GM06990 (cell line): ENCODE results near the gene CORIN.

ENCODE experiments used
- DNase-seq: peaks from one replicate; pipeline ENCODE4 v3.0.0-alpha.2; 2011; ENCODE audit not compliant: insufficient read length; ENCODE audit errors: extremely low read depth
- H3K27me3 ChIP-seq: replicated peaks from 2 replicates; pipeline ENCODE4 v1.6.0; 2011; ENCODE audit warnings: low read length; ENCODE audit not compliant: control insufficient read depth, insufficient read depth
- H3K36me3 ChIP-seq: 2 replicates; pipeline ENCODE4 v1.5.1; 2011; ENCODE audit warnings: low read length; ENCODE audit not compliant: control insufficient read depth, insufficient read depth
- H3K4me3 ChIP-seq: replicated peaks from 2 replicates; pipeline ENCODE4 v1.5.1; 2011; ENCODE audit warnings: low read depth, mild to moderate bottlenecking, control low read depth, low read length
- TF ChIP-seq, protein P1 (sequence below): IDR thresholded peaks from 2 replicates; pipeline ENCODE4 v1.5.1; 2011; ENCODE audit warnings: low read length, control low read depth, mild to moderate bottlenecking, inconsistent platforms; ENCODE audit not compliant: insufficient read depth, poor library complexity, severe bottlenecking

CORIN gene

DNA sequence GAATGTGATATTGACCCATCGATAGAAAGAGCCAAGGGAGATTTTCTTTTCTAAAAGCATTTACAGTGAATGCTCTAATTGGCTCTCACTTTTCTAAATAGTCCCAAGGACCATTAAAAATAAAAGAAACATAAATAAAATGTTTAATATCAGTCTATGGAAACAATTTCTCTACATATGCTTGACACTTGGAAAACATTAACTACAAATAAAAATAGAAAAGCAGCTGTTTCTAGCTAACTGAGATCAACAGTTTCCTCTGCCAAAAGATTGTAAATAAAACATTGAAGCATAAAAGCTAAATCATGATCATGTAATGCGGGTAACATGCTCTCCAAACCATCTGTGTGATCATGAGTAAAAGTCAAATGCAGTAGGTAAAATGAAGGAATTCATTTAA, 49.7 kb downstream of the CORIN start:
- no peak for DNase-seq

DNA sequence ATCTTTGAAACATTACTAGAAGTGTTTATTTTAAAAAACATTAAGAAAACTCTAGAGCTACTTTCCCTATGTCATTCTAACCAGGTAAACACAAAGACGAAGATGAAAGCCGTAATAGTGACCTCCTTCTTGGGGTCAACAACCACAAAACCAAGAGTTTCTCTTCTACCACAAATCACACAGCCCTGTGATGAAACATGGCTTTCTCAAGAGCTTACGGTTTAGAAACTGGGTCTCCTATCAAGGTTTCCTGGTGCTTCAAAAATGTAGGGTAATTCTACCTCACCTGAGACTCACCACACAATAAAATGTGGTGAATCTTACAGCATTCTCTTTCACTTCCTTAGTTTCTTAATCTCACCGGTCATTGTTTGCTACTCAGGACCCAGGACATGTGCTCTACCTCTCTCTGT, 50.9 kb downstream of the CORIN start:
- DNase-seq: peak; percentile 43
- Histone ChIP-seq H3K4me3 (no peak overlapping the region), H3K27me3 (no peaks in the 10 kb centered on the region), H3K36me3 (no peaks in the 10 kb centered on the region)
- TF ChIP-seq, protein P1, sequence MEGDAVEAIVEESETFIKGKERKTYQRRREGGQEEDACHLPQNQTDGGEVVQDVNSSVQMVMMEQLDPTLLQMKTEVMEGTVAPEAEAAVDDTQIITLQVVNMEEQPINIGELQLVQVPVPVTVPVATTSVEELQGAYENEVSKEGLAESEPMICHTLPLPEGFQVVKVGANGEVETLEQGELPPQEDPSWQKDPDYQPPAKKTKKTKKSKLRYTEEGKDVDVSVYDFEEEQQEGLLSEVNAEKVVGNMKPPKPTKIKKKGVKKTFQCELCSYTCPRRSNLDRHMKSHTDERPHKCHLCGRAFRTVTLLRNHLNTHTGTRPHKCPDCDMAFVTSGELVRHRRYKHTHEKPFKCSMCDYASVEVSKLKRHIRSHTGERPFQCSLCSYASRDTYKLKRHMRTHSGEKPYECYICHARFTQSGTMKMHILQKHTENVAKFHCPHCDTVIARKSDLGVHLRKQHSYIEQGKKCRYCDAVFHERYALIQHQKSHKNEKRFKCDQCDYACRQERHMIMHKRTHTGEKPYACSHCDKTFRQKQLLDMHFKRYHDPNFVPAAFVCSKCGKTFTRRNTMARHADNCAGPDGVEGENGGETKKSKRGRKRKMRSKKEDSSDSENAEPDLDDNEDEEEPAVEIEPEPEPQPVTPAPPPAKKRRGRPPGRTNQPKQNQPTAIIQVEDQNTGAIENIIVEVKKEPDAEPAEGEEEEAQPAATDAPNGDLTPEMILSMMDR: no peak

More for the DNA sequence above, 49.7 kb downstream of the CORIN start:
- no peak overlapping the region for H3K4me3 ChIP-seq
- no peaks in the 10 kb centered on the region for H3K27me3 ChIP-seq
- H3K36me3 ChIP-seq: no peaks in the 10 kb centered on the region
- TF ChIP-seq, protein P1: no peak

DNA sequence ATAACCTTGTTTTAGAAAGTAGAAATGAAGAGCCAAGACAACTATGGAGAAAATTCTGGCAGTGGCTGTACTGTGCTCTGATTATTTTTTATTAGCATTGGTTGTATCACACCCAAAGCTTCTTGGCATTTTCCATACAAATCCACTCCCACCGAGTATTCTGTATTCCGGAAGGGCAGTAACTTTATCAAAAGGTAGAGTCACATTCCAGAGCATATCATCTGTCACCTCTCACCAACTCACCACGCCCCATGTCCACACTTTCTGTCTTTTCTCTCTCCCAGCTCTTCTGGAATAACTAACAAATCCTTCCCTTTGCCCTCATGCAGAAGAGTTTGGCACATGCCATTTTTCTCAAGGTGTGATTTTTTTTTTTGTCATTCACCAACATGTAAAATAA, 52.7 kb downstream of the CORIN start:
- DNase-seq: no peak
- TF ChIP-seq, protein P1: no peak
- no peaks in the 10 kb centered on the region for H3K36me3 ChIP-seq

DNA sequence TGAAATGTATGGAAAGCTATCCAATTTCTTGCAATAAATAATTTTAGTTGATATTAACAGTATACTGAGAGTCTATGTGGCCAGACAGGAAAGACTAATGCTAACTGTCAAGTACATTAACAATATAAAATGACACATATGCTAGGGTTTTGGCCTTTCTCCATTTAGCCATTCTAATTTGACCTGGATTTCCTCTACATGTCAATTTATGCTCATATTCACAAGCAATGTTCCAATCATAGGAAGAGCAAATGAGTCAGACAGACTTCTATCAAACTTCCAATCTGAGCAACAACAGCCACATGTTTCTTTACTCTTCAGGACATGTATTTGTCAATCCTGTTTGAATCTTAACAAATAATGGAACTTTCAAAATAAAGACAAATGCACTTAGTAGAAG, 53.6 kb downstream of the CORIN start:
- Histone ChIP-seq H3K27me3 (no peaks in the 10 kb centered on the region), H3K4me3 (no peak overlapping the region), H3K36me3 (no peaks in the 10 kb centered on the region)
- TF ChIP-seq, protein P1: no peak
- no peak for DNase-seq

More for the DNA sequence above, 52.7 kb downstream of the CORIN start:
- H3K27me3 ChIP-seq: no peaks in the 10 kb centered on the region
- H3K4me3 ChIP-seq: no peak overlapping the region

DNA sequence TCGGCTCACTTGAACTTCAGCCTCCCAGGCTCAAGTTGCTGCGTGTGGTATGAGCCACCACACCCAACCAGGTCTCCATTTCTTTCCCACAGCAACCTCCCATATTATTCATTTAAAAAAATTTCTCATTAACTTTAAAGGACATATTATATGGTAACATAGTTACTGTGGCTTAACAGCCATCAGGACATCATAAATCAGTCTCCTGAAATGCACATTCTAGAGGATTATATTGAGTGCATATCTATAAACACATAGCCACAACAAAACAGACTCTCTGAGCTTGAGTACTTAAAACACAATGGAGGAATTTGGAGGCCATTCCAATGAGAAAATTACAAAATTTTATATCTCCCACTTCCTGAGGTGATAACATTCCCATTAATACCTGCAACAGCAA, 61.5 kb downstream of the CORIN start:
- H3K27me3 ChIP-seq: no peaks in the 10 kb centered on the region; the same call in 1 of the 2 replicates
- no peaks in the 10 kb centered on the region for H3K36me3 ChIP-seq
- H3K4me3 ChIP-seq: no peak overlapping the region
- DNase-seq: no peak
- TF ChIP-seq, protein P1: no peak

DNA sequence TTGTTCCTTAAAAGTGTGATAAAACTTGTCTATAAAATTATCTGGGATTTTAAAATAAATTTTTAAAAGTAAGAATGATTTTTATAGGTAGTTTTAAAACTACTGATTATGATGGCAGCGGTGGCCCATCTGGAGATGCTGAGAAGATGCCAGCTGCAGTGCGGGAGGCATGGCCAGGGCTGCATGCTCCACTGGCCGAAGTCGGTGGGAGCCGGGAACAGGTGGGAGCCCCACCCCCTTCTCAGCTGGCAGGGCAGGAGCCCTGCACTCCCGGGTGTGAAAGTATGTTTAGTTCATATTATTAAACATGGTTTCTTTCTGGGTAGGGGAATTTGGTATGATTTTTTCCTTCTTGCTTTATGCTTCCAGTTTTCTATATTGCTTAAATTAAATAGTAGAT, 63.8 kb downstream of the CORIN start:
- Histone ChIP-seq H3K27me3 (no peaks in the 10 kb centered on the region; the same call in 1 of the 2 replicates), H3K4me3 (no peak overlapping the region), H3K36me3 (no peaks in the 10 kb centered on the region)
- no peak for DNase-seq
- TF ChIP-seq, protein P1: no peak
